Measurements from ENCODE around the gene TPM2. TPM values are rescaled to one million over a fixed set of nuclear protein-coding genes. Genes with fewer than 3 reads are reported as not detected.

TPM2 gene
- total and polyA plus RNA-seq, 9 of the 15 experiments (the other 6 are each of a cell fraction or from before 2014, with no cell fraction given), result 0.28 to 16.1 (median 4.5) TPM

GRCh38 chr9:35729700-35730485 is 40.2 kb upstream of the TPM2 start (continued):
- no peak for TF ChIP-seq CBX8 (IDR thresholded peaks at IDR 0.05; ENCODE audit: borderline replicate concordance, extremely low read depth, low read depth, low read length, poor library complexity, severe bottlenecking)
- no peak for TF ChIP-seq CEBPZ (IDR thresholded peaks at IDR 0.05; ENCODE audit: borderline replicate concordance, low read depth, low read length)
- TF ChIP-seq CHD2 (IDR thresholded peaks at IDR 0.05; ENCODE audit: low read depth, low read length), result no peak
- TF ChIP-seq JUND (IDR thresholded peaks at IDR 0.05; ENCODE audit: borderline replicate concordance, low read depth, low read length), result no peak; the same call in 1 of the 2 replicates
- no peak; the same call in 2 of the 3 replicates for TF ChIP-seq JUND (tag; IDR thresholded peaks at IDR 0.05; ENCODE audit: borderline replicate concordance, low read depth, low read length)
- no peak for TF ChIP-seq GTF2E2 (tag; IDR thresholded peaks at IDR 0.05)
- TF ChIP-seq TFAP4 (CRISPR knock-in tag; IDR thresholded peaks at IDR 0.05; ENCODE audit: borderline replicate concordance), result peak; percentile 40; the same call in 1 of the 2 replicates
- no peak for TF ChIP-seq ZNF75A (CRISPR knock-in tag; IDR thresholded peaks at IDR 0.05)
- no peak for TF ChIP-seq CTCFL (IDR thresholded peaks at IDR 0.05; ENCODE audit: borderline replicate concordance, insufficient read depth, low read depth, low read length, poor library complexity, severe bottlenecking)
- peak; percentile 54 for TF ChIP-seq CREM (IDR thresholded peaks at IDR 0.05; ENCODE audit: low read depth)
- TF ChIP-seq SP1 (CRISPR knock-in tag; IDR thresholded peaks at IDR 0.05), result 0 out of 2 replicates have a peak, but pooled peaks have one; percentile 27
- no peak for TF ChIP-seq ZSCAN32 (CRISPR knock-in tag; IDR thresholded peaks at IDR 0.05)
- no peak for TF ChIP-seq POU5F1 (IDR thresholded peaks at IDR 0.05; ENCODE audit: borderline replicate concordance, low read depth, low read length, partially characterized antibody)
- peak; percentile 6 for TF ChIP-seq NCOA4 (IDR thresholded peaks at IDR 0.05; ENCODE audit: partially characterized antibody)
- no peak for TF ChIP-seq WHSC1 (IDR thresholded peaks at IDR 0.05; ENCODE audit: low read length)
- TF ChIP-seq NCOR1 (IDR thresholded peaks at IDR 0.05), result peak; percentile 30; the same call in 1 of the 2 replicates
- TF ChIP-seq XRCC5 (IDR thresholded peaks at IDR 0.05; ENCODE audit: low read depth, low read length), result no peak
- no peak for TF ChIP-seq NCOA6 (IDR thresholded peaks at IDR 0.05)
- TF ChIP-seq SMARCA4 (IDR thresholded peaks at IDR 0.05), result peak; percentile 39; the same call in 1 of the 2 replicates
- TF ChIP-seq CBX2 (IDR thresholded peaks at IDR 0.05; ENCODE audit: insufficient read depth, low read length, poor library complexity, severe bottlenecking), result no peak
- no peak for TF ChIP-seq ZNF165 (CRISPR knock-in tag; IDR thresholded peaks at IDR 0.05; ENCODE audit: borderline replicate concordance)
- TF ChIP-seq RAD51 (IDR thresholded peaks at IDR 0.05; ENCODE audit: borderline replicate concordance, low read depth), result no peak
